HG02798 (cell line): ENCODE results near the gene RAP1GAP.
"Not testable (repeated sequence)": the region's sequence is repeated elsewhere in the genome, so short reads cannot be mapped to it uniquely, and the experiment has no call there.

Experiments
- ATAC-seq: cut with Tn5 transposase; IDR thresholded peaks from one replicate; pipeline ENCODE4 v1.9.1; 2021; ENCODE audit warnings: mild to moderate bottlenecking; ENCODE audit not compliant: unreplicated experiment, poor library complexity

Gene RAP1GAP

GRCh38 chr1:21680381-21680780 lies 11.2 kb upstream of the RAP1GAP start:
- no peak for ATAC-seq

- no peak for ATAC-seq
These were observed 8.0 kb upstream of the RAP1GAP start for GRCh38 chr1:21677168-21677567.

GRCh38 chr1:21674957-21675356 lies 5.8 kb upstream of the RAP1GAP start:
- no peak for ATAC-seq

- not testable (repeated sequence) for ATAC-seq
These were observed 4.7 kb upstream of the RAP1GAP start for GRCh38 chr1:21673853-21674252.

GRCh38 chr1:21673277-21673780 lies 4.2 kb upstream of the RAP1GAP start:
- no peak for ATAC-seq

GRCh38 chr1:21672478-21673276 lies 3.5 kb upstream of the RAP1GAP start:
- no peak for ATAC-seq

GRCh38 chr1:21671915-21672314 lies 2.8 kb upstream of the RAP1GAP start:
- no peak for ATAC-seq

- no peak for ATAC-seq
These were observed 2.1 kb upstream of the RAP1GAP start for GRCh38 chr1:21670956-21671902.

- ATAC-seq: no peak
These were observed 1.1 kb upstream of the RAP1GAP start for GRCh38 chr1:21670059-21670881.

GRCh38 chr1:21668951-21669257 lies 253 bp downstream of the RAP1GAP start:
- ATAC-seq: no peak

GRCh38 chr1:21668232-21668950 lies 766 bp downstream of the RAP1GAP start:
- ATAC-seq: no peak

GRCh38 chr1:21667348-21668231 lies 1.6 kb downstream of the RAP1GAP start:
- ATAC-seq: no peak

- no peak for ATAC-seq
These were observed 2.4 kb downstream of the RAP1GAP start for GRCh38 chr1:21666576-21667320.

GRCh38 chr1:21665711-21666575 lies 3.2 kb downstream of the RAP1GAP start:
- no peak for ATAC-seq

GRCh38 chr1:21664806-21665588 lies 4.2 kb downstream of the RAP1GAP start:
- no peak for ATAC-seq
